NT2/D1 (cell line): ENCODE results near the gene DAD1.

Source experiments
- SUZ12 ChIP-seq: IDR thresholded peaks from 2 replicates; pipeline ENCODE4 v1.6.1; 2011; ENCODE audit not compliant: insufficient read length, insufficient read depth; ENCODE audit errors: extremely low read depth
- YY1 ChIP-seq: IDR thresholded peaks from 2 replicates; pipeline ENCODE4 v1.6.1; 2011; ENCODE audit not compliant: insufficient read length, insufficient read depth
- ZNF274 ChIP-seq: IDR thresholded peaks from 2 replicates; pipeline ENCODE4 v1.6.1; 2011; ENCODE audit warnings: mild to moderate bottlenecking, low read depth, low read length

DNA sequence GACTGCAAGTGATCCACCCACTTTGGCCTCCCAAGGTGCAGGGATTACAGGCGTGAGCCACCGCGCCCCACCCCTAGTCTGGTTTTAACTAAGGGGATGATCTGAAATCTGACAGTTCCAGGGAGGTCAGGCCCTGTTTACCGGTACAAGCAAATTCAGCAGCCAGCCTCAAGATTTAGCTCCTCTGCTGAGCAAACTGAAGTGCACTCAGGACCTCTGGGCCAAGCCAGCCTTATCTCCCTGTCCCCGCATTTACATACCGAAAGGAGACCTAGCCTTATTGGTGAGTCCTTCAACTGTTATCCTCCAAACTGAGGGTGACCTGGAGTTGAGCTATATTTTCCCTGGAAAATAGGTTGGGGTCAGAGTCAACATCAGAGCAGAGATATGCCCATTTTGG lies 8.2 kb upstream of the DAD1 start:
- TF ChIP-seq SUZ12 (no peak), YY1 (no peak), ZNF274 (no peak)
